HG03280 (cell line): ENCODE measurements around the gene CERK.

Source experiments
- ATAC-seq: cut with Tn5 transposase; IDR thresholded peaks from one replicate; pipeline ENCODE4 v1.9.1; 2021; ENCODE audit warnings: mild to moderate bottlenecking, moderate library complexity; ENCODE audit not compliant: unreplicated experiment

Gene CERK

GRCh38 chr22:46749682-46750529 is 11.9 kb upstream of the CERK start:
- ATAC-seq = no peak

- no peak for ATAC-seq
Observed at GRCh38 chr22:46748908-46749675, 11.0 kb upstream of the CERK start.

- no peak for ATAC-seq
Observed at GRCh38 chr22:46748206-46748907, 10.3 kb upstream of the CERK start.

- ATAC-seq = no peak
Observed at GRCh38 chr22:46747646-46748045, 9.6 kb upstream of the CERK start.

GRCh38 chr22:46746620-46747019 is 8.6 kb upstream of the CERK start:
- no peak for ATAC-seq

GRCh38 chr22:46746192-46746591 is 8.1 kb upstream of the CERK start:
- ATAC-seq = no peak

- no peak for ATAC-seq
Observed at GRCh38 chr22:46744581-46744980, 6.5 kb upstream of the CERK start.

GRCh38 chr22:46742576-46743221 is 4.6 kb upstream of the CERK start:
- no peak for ATAC-seq

- ATAC-seq = no peak
Observed at GRCh38 chr22:46741974-46742519, 4.0 kb upstream of the CERK start.

- ATAC-seq = no peak
Observed at GRCh38 chr22:46740910-46741780, 3.1 kb upstream of the CERK start.

GRCh38 chr22:46739094-46739870 is 1.2 kb upstream of the CERK start:
- no peak for ATAC-seq

- no peak for ATAC-seq
Observed at GRCh38 chr22:46738647-46739093, 618 bp upstream of the CERK start.

- ATAC-seq = peak; percentile 31
Observed at GRCh38 chr22:46737105-46737975, 712 bp downstream of the CERK start.

- no peak for ATAC-seq
Observed at GRCh38 chr22:46736705-46737104, 1.3 kb downstream of the CERK start.

- ATAC-seq = no peak
Observed at GRCh38 chr22:46735747-46736608, 2.1 kb downstream of the CERK start.

GRCh38 chr22:46734830-46735453 is 3.1 kb downstream of the CERK start:
- ATAC-seq = no peak
